IMR-90 (cell line): Measurements from ENCODE around the gene NES. TPM values are rescaled to one million over a fixed set of nuclear protein-coding genes. Genes with fewer than 3 reads are reported as not detected.

ENCODE experiments used
- ATAC-seq: fragments of 200-7000 bp; cut with Tn5 transposase; 2 replicates; pipeline ENCODE4 v1.9.1; 2020; ENCODE audit warnings: low read depth, mild to moderate bottlenecking, moderate library complexity
- BruUV-seq: library from RNA; stranded (reverse); fragments of 400-500 nt; replicated peaks from 2 replicates; lab custom pipeline; 2021; lab: Mats Ljungman, UMichigan
- CTCF ChIA-PET: fragments of 300-600 bp; formaldehyde crosslinking; extraction: SDS; loops from one replicate; lab custom pipeline; 2021; ENCODE audit warnings: antibody characterized with exemption; lab: Yijun Ruan, JAX
- POLR2A ChIA-PET: fragments of 300-600 bp; sonication (Branson Sonifier 250); formaldehyde crosslinking; loops from one replicate; lab custom pipeline; 2022; ENCODE audit warnings: antibody characterized with exemption; ENCODE audit not compliant: unreplicated experiment; lab: Charles Lee
- DNase-seq: peaks from one replicate; pipeline ENCODE4 v3.0.0; 2013
- H2AFZ ChIP-seq: replicated peaks from 2 replicates; pipeline ENCODE3; 2013; ENCODE audit warnings: low read length, mild to moderate bottlenecking; ENCODE audit not compliant: poor library complexity
- H2AK5ac ChIP-seq: 2 replicates; pipeline ENCODE4 v1.6.1; 2013; ENCODE audit warnings: low read depth, low read length, inconsistent platforms
- H2AK9ac ChIP-seq: replicated peaks from 2 replicates; pipeline ENCODE3; 2013; ENCODE audit warnings: mild to moderate bottlenecking, low read depth, low read length, moderate library complexity; ENCODE audit not compliant: poor library complexity
- H2BK120ac ChIP-seq: 2 replicates; pipeline ENCODE4 v1.6.1; 2013; ENCODE audit warnings: low read depth, low read length, inconsistent platforms
- H2BK15ac ChIP-seq: 3 replicates; pipeline ENCODE4 v1.6.1; 2013; ENCODE audit warnings: low read depth, low read length, inconsistent platforms
- H2BK20ac ChIP-seq: 2 replicates; pipeline ENCODE4 v1.6.1; 2013; ENCODE audit warnings: low read depth, mild to moderate bottlenecking, inconsistent platforms, low read length, moderate library complexity
- H2BK5ac ChIP-seq: 2 replicates; pipeline ENCODE4 v1.6.1; 2013; ENCODE audit warnings: mild to moderate bottlenecking, low read depth, low read length, inconsistent platforms; ENCODE audit not compliant: poor library complexity, severe bottlenecking
- H3K14ac ChIP-seq: replicated peaks from 2 replicates; pipeline ENCODE4 v1.6.1; 2013; ENCODE audit warnings: low read depth, low read length, inconsistent platforms
- H3K18ac ChIP-seq: 2 replicates; pipeline ENCODE4 v1.6.1; 2013; ENCODE audit warnings: low read depth, low read length, control low read depth
- H3K23ac ChIP-seq: 2 replicates; pipeline ENCODE4 v1.6.1; 2013; ENCODE audit warnings: low read depth, low read length, inconsistent platforms
- H3K27ac ChIP-seq: 2 replicates; pipeline ENCODE4 v1.5.1; 2013; ENCODE audit warnings: mild to moderate bottlenecking, control low read depth, low read length; ENCODE audit not compliant: insufficient read depth
- H3K27me3 ChIP-seq: 2 replicates; pipeline ENCODE4 v1.6.1; 2013; ENCODE audit warnings: low read length; ENCODE audit not compliant: control insufficient read depth, insufficient read depth
- H3K36me3 ChIP-seq: 2 replicates; pipeline ENCODE4 v1.6.1; 2013; ENCODE audit warnings: low read length, mixed read lengths; ENCODE audit not compliant: control insufficient read depth, insufficient read depth
- H3K4ac ChIP-seq: 2 replicates; pipeline ENCODE4 v1.6.1; 2013; ENCODE audit warnings: low read depth, low read length, inconsistent platforms
- H3K4me1 ChIP-seq: 2 replicates; pipeline ENCODE4 v1.6.1; 2013; ENCODE audit warnings: low read length, mixed read lengths; ENCODE audit not compliant: control insufficient read depth, insufficient read depth
- H3K4me2 ChIP-seq: 2 replicates; pipeline ENCODE4 v1.6.1; 2013; ENCODE audit warnings: low read depth, mild to moderate bottlenecking, control low read depth, low read length, moderate library complexity
- H3K4me3 ChIP-seq: 2 replicates; pipeline ENCODE4 v1.5.1; 2013; ENCODE audit warnings: low read depth, mild to moderate bottlenecking, control low read depth, low read length, moderate library complexity; ENCODE audit not compliant: insufficient read depth
- H3K56ac ChIP-seq: 2 replicates; pipeline ENCODE4 v1.6.1; 2013; ENCODE audit warnings: low read length, inconsistent platforms; ENCODE audit not compliant: insufficient read depth; ENCODE audit errors: extremely low read depth
- H3K79me1 ChIP-seq, 2 experiments: 2 replicates each; pipeline ENCODE4 v1.6.1; 2013; ENCODE audit warnings: low read length in 2 of 2, inconsistent platforms in 1 of 2, low read depth in 1 of 2
- H3K9ac ChIP-seq: 2 replicates; pipeline ENCODE4 v1.6.1; 2013; ENCODE audit warnings: low read depth, low read length, control low read depth
- H3K9me1 ChIP-seq: 2 replicates; pipeline ENCODE4 v1.6.1; 2013; ENCODE audit warnings: low read length, inconsistent platforms; ENCODE audit not compliant: insufficient read depth
- H3K9me3 ChIP-seq: 2 replicates; pipeline ENCODE4 v1.6.1; 2013; ENCODE audit warnings: low read length; ENCODE audit not compliant: control insufficient read depth, insufficient read depth
- H4K20me1 ChIP-seq: 2 replicates; pipeline ENCODE4 v1.6.1; 2013; ENCODE audit warnings: low read length, inconsistent platforms; ENCODE audit not compliant: insufficient read depth
- H4K5ac ChIP-seq: 2 replicates; pipeline ENCODE4 v1.6.1; 2013; ENCODE audit warnings: mild to moderate bottlenecking, low read depth, low read length, control low read depth
- H4K8ac ChIP-seq, 2 experiments: 2 replicates each; pipeline ENCODE4 v1.6.1; 2013; ENCODE audit warnings: low read depth in 2 of 2, low read length in 2 of 2, control low read depth in 1 of 2, inconsistent platforms in 1 of 2
- H4K91ac ChIP-seq: 2 replicates; pipeline ENCODE4 v1.6.1; 2013; ENCODE audit warnings: low read depth, low read length, inconsistent platforms; ENCODE audit not compliant: insufficient read depth
- RCOR1 ChIP-seq: IDR thresholded peaks from 2 replicates; pipeline ENCODE4 v1.6.1; 2012; ENCODE audit warnings: mild to moderate bottlenecking, low read length, improper control_type of control experiment; ENCODE audit not compliant: insufficient replicate concordance
- RFX5 ChIP-seq: IDR thresholded peaks from 2 replicates; pipeline ENCODE4 v1.8.0; 2012; ENCODE audit warnings: low read depth, mild to moderate bottlenecking, low read length, moderate library complexity
- SMC3 ChIP-seq: fragments of 150-350 bp; IDR thresholded peaks from 2 replicates; pipeline ENCODE4 v1.6.1; 2016; ENCODE audit warnings: low read depth, mild to moderate bottlenecking, antibody characterized with exemption, low read length, moderate library complexity
- WGBS, 2 experiments: methylation state at CpG; one replicate each; pipeline versions ENCODE4 v1.1.5 to v1.1.7; 2013; ENCODE audit warnings: missing lambda C conversion rate in 2 of 2; ENCODE audit not compliant: insufficient read length in 1 of 2; ENCODE audit errors: extremely low coverage in 2 of 2; 5-methylcytosine and 5-hydroxymethylcytosine counted together
- dilution Hi-C: fragments of 300-500 bp; cut with HindIII; formaldehyde crosslinking; loops from one replicate; pipeline ENCODE4 v1.14.3; 2018; ENCODE audit warnings: low sequenced_read_pairs; ENCODE audit not compliant: unreplicated experiment
- in situ Hi-C: fragments of 300-500 bp; cut with MboI; formaldehyde crosslinking; loops from 3 replicates; pipeline ENCODE4 v1.14.3; 2019; ENCODE audit warnings: low sequenced_read_pairs, inconsistent platforms, mixed read lengths
- intact Hi-C: fragments of 100-400 bp; cut with micrococcal nuclease; formaldehyde crosslinking; loops from 2 replicates; pipeline ENCODE4 v1.10.0; 2022
- polyA plus RNA-seq, 3 experiments: library from polyadenylated mRNA; depleted of rRNA; stranded (reverse); fragments of >200 nt; gene quantifications; 2 replicates each; pipeline ENCODE4 v1.2.3, GENCODE V29; 2012; ENCODE audit warnings: low replicate concordance in 1 of 3
- total RNA-seq: library from RNA; depleted of rRNA; stranded (reverse); fragments of >200 nt; gene quantifications from 2 replicates; pipeline ENCODE4 v1.2.3, GENCODE V29; 2012
- TF ChIP-seq, protein P1 (sequence below): fragments of 150-350 bp; IDR thresholded peaks from 2 replicates; pipeline ENCODE4 v1.6.1; 2016; ENCODE audit warnings: low read depth, mild to moderate bottlenecking, low read length, moderate library complexity, borderline replicate concordance

NES gene
- total and polyA plus RNA-seq, 2 of the 4 experiments (the other 2 are of a cell fraction), result 25.3 to 40.1 TPM

DNA sequence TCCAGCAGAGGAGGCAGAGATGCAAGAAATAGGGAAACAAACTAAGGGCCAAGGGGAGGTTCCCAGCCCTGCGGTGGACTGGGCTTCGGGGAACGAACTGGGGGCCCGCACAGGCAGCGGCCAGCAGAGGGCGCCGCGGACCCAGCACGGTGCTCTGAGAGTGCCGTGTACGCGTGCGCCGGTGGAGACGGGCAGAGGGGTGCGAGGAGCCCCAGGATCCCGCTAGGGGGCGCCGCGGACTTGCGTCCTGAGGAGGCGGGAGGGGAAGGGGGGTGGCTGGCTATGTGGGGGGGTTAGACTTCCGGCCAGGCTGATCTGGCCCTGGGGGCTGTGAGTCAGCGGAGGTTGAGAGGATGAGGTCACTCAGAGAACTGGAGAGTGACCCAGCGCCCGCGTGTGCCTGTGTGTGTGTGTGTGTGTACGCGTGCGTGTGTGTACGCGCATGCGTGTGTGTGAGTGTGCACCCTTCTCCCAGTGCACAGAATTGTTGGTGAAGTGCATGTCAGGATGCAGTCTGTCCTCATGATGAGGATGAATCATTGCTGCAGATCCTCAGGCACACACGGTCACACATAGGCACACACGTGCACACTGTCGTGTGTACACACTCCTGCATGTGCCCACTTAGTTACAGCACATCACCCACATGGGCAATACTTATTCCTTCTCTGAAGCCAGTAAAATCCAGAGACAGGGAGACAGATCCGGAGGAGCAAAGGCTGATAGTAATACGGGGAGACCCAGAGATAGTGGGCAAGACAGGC lies 17.0 kb downstream of the NES start (continued):
- TF ChIP-seq, protein P1, sequence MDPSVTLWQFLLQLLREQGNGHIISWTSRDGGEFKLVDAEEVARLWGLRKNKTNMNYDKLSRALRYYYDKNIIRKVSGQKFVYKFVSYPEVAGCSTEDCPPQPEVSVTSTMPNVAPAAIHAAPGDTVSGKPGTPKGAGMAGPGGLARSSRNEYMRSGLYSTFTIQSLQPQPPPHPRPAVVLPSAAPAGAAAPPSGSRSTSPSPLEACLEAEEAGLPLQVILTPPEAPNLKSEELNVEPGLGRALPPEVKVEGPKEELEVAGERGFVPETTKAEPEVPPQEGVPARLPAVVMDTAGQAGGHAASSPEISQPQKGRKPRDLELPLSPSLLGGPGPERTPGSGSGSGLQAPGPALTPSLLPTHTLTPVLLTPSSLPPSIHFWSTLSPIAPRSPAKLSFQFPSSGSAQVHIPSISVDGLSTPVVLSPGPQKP, result no peak
- peak; percentile 97 for TF ChIP-seq SMC3

DNA sequence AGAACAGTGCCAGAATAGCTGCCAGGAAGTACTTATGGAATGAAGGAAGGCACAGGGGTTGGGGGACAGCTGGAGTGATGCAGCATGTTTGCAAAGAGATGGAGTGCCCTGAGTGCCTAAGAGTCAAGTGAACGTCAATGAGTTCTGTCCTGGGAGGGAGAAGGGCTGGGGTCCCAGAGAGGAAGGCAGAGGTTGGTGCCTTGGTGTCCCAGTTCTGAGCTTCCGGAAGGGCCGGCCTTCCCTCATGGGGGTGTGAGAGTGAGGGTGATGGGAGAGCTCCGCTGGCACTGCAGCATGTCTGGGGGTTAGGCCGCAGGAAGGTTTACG lies 17.6 kb downstream of the NES start:
- Histone ChIP-seq H3K27ac (peak overlapping the region; percentile 13), H4K5ac (no peak overlapping the region; the same call in 1 of the 2 replicates), H3K56ac (no peak overlapping the region), H2BK15ac (no peak overlapping the region), H2AK5ac (peak overlapping the region; percentile 78), H3K23ac (0 out of 2 replicates have a peak overlapping the region, but pooled peaks have one; percentile 35), H3K79me1 (peaks cover 0 to 24% of the 10 kb centered on the region in 2 experiments; a peak in 2 of 4 replicates), H3K9me1 (peaks cover 20% of the 10 kb centered on the region), H2AK9ac (peak overlapping the region; percentile 94), H3K18ac (no peak overlapping the region), H3K4ac (peak overlapping the region; percentile 67), H3K9me3 (no peaks in the 10 kb centered on the region), H3K4me1 (peaks cover 44% of the 10 kb centered on the region), H3K27me3 (peaks cover 25% of the 10 kb centered on the region), H4K91ac (no peak overlapping the region), H3K4me3 (no peak overlapping the region), H4K8ac (peak overlapping the region in 1 of 2 experiments; percentile 72; a peak in 1 of 4 replicates), H3K9ac (peak overlapping the region; percentile 21; the same call in 1 of the 2 replicates), H2BK120ac (peak overlapping the region; percentile 38; the same call in 1 of the 2 replicates), H3K36me3 (no peaks in the 10 kb centered on the region), H2AFZ (peak overlapping the region; percentile 90), H3K4me2 (peak overlapping the region; percentile 37), H4K20me1 (0 out of 2 replicates have a peak, but pooled peaks cover 6% of the 10 kb centered on the region), H2BK20ac (no peak overlapping the region), H3K14ac (peak overlapping the region; percentile 69; the same call in 1 of the 2 replicates), H2BK5ac (peak overlapping the region; percentile 28)
- ChIA-PET POLR2A (no interaction called here), CTCF (interaction anchor here (0.6 to 1.3 kb wide), 5 partner anchors 17 to 216 kb away, joined by 3 to 25 read pairs (median 4); partner anchors contain the start of genes BCAN and NES)
- dilution Hi-C loops (no loop called here), intact Hi-C loops (no loop called here), in situ Hi-C loops (loop anchor here (5.0 kb wide), 1 partner anchor 37 kb away; no protein-coding TSS in a partner anchor)
- TF ChIP-seq RCOR1 (no peak), RFX5 (no peak)
- ATAC-seq, result no peak
- no peak for DNase-seq
- no TSS peak for BruUV-seq
- WGBS, 2 experiments, result 0% methylated on average over 2 of the region's 6 CpGs; no CpG with 5 or more reads in 1 of the 2 experiments
